ENCODE data around the gene MAPKAPK2.

MAPKAPK2 gene

GRCh38 chr1:206783506-206783905, 98.8 kb downstream of the MAPKAPK2 start:
- no peak for DNase-seq

All from NCI-H1436 (cell line).